HFFc6 (cell line): Measurements from ENCODE around the gene TMEM63A. TPM values are rescaled to one million over a fixed set of nuclear protein-coding genes. Genes with fewer than 3 reads are reported as not detected.

Source experiments
- DNase-seq: peaks from one replicate; pipeline ENCODE4 v3.0.0-alpha.2; 2018
- H3K27ac Mint-ChIP-seq: 2 replicates; pipeline ENCODE4 v1.8.0; 2020; ENCODE audit warnings: mild to moderate bottlenecking, mixed read lengths
- H3K27me3 Mint-ChIP-seq: 2 replicates; pipeline ENCODE4 v1.8.0; 2021; ENCODE audit warnings: mild to moderate bottlenecking, moderate library complexity, mixed read lengths; ENCODE audit not compliant: insufficient read depth
- H3K36me3 Mint-ChIP-seq: 2 replicates; pipeline ENCODE4 v1.8.0; 2021; ENCODE audit warnings: low read depth, mixed read lengths
- H3K4me1 Mint-ChIP-seq: 2 replicates; pipeline ENCODE4 v1.8.0; 2020; ENCODE audit warnings: low read depth, mixed read lengths
- H3K4me3 Mint-ChIP-seq: 2 replicates; pipeline ENCODE4 v1.8.0; 2020; ENCODE audit warnings: mild to moderate bottlenecking, moderate library complexity, mixed read lengths
- H3K9me3 Mint-ChIP-seq: 2 replicates; pipeline ENCODE4 v1.8.0; 2020; ENCODE audit warnings: mild to moderate bottlenecking, mixed read lengths
- CTCF ChIP-seq: fragments of 200-600 bp; sonication (generic); IDR thresholded peaks from 2 replicates; pipeline ENCODE4 v1.5.0; 2021; ENCODE audit warnings: antibody characterized with exemption, mild to moderate bottlenecking
- total RNA-seq, 6 experiments: library from RNA; stranded (reverse); fragmentation: NEBNext Ultra II Directional; extraction: Animal tissue kit (Norgen Biotek cat#: 25700); gene quantifications; 2 replicates in 1 of 6; 3 replicates in 5 of 6; pipeline ENCODE4 v1.2.3, GENCODE V29; 2021

Gene TMEM63A
- total RNA-seq, 6 experiments from 2014 or later: 18.9 to 29.1 (median 22.0) TPM

- no peak overlapping the region for H3K27ac Mint-ChIP-seq
- H3K27me3 Mint-ChIP-seq: peaks cover 2% of the 10 kb centered on the region
- 0 out of 2 replicates have a peak, but pooled peaks cover 4% of the 10 kb centered on the region for H3K36me3 Mint-ChIP-seq
- H3K4me1 Mint-ChIP-seq: no peaks in the 10 kb centered on the region
- no peaks in the 10 kb centered on the region for H3K9me3 Mint-ChIP-seq
- H3K4me3 Mint-ChIP-seq: no peak overlapping the region
- no peak for TF ChIP-seq CTCF
- no peak for DNase-seq
Observed at GRCh38 chr1:225828706-225829345, 53.4 kb downstream of the TMEM63A start.

- Mint-ChIP-seq H3K36me3 (no peaks in the 10 kb centered on the region), H3K9me3 (no peaks in the 10 kb centered on the region), H3K4me1 (no peaks in the 10 kb centered on the region), H3K4me3 (no peak overlapping the region), H3K27me3 (peaks cover 2% of the 10 kb centered on the region), H3K27ac (no peak overlapping the region)
- no peak for TF ChIP-seq CTCF
- DNase-seq: no peak
Observed at GRCh38 chr1:225827076-225827475, 55.1 kb downstream of the TMEM63A start.

DNA sequence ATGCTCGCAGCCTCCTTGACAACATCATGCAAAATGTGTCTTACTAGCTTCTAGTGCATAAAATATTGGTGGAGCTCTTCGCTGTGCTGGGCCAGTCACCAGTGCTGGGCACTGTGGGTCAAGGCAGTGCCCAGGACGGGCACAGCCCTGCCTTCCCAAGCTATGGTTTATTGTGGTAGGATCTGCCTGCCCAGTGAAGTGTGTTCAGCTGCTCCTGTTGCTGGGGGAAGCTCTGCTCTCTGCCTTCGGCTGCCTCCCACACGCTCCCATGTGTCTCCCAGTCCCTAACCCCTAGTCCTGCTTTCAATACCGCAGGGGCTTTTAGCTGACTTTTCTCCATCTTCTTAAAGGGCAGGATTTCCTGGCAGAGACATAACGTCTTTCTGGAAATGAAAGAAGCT lies 56.6 kb downstream of the TMEM63A start:
- Mint-ChIP-seq H3K4me1 (no peaks in the 10 kb centered on the region), H3K27me3 (peaks cover 2% of the 10 kb centered on the region), H3K4me3 (no peak overlapping the region), H3K27ac (no peak overlapping the region), H3K9me3 (no peaks in the 10 kb centered on the region), H3K36me3 (no peaks in the 10 kb centered on the region)
- DNase-seq: no peak
- no peak for TF ChIP-seq CTCF

GRCh38 chr1:225825078-225825477 lies 57.1 kb downstream of the TMEM63A start:
- H3K4me3 Mint-ChIP-seq: no peak overlapping the region
- no peak overlapping the region for H3K27ac Mint-ChIP-seq
- TF ChIP-seq CTCF: no peak
- no peaks in the 10 kb centered on the region for H3K36me3 Mint-ChIP-seq
- peaks cover 2% of the 10 kb centered on the region for H3K27me3 Mint-ChIP-seq
- DNase-seq: no peak
- H3K4me1 Mint-ChIP-seq: no peaks in the 10 kb centered on the region
- H3K9me3 Mint-ChIP-seq: no peaks in the 10 kb centered on the region

GRCh38 chr1:225824533-225824941 lies 57.6 kb downstream of the TMEM63A start:
- Mint-ChIP-seq H3K4me1 (no peaks in the 10 kb centered on the region), H3K27ac (no peak overlapping the region), H3K4me3 (no peak overlapping the region), H3K9me3 (no peaks in the 10 kb centered on the region), H3K27me3 (peaks cover 2% of the 10 kb centered on the region; the same call in 1 of the 2 replicates), H3K36me3 (no peaks in the 10 kb centered on the region)
- no peak for DNase-seq
- TF ChIP-seq CTCF: no peak
